ENCODE measurements around the gene CORO1C. TPM values are rescaled to one million over a fixed set of nuclear protein-coding genes. Genes with fewer than 3 reads are reported as not detected.

The CORO1C gene
- total RNA-seq, 1 experiment from 2014 or later: 138 TPM

GRCh38 chr12:108600702-108601007 is 130.7 kb downstream of the CORO1C start:
- Histone ChIP-seq H3K9me3 (ENCODE audit: control insufficient read depth in 1 of 2, insufficient read depth in 1 of 2, low read depth in 1 of 2, low read length in 2 of 2) (no peaks in the 10 kb centered on the region), H3K4me1 (ENCODE audit: control insufficient read depth in 1 of 2, insufficient read depth in 2 of 2, low read length in 2 of 2) (peaks cover 0 to 4% of the 10 kb centered on the region in 2 experiments; a peak in 2 of 4 replicates), H3K4me3 (replicated peaks in 1 of 2; ENCODE audit: low read depth in 1 of 2, low read length in 2 of 2) (no peak overlapping the region), H3K27me3 (ENCODE audit: insufficient read depth, low read length) (no peaks in the 10 kb centered on the region), H3K9ac (ENCODE audit: low read length) (no peak overlapping the region), H3K36me3 (ENCODE audit: control insufficient read depth in 1 of 2, insufficient read depth in 2 of 2, low read length in 2 of 2) (no peaks in the 10 kb centered on the region), H3K79me2 (ENCODE audit: insufficient read depth, low read length) (no peaks in the 10 kb centered on the region), H3K4me2 (ENCODE audit: low read length) (no peak overlapping the region), H4K20me1 (ENCODE audit: insufficient read depth) (no peaks in the 10 kb centered on the region), H3K27ac (ENCODE audit: low read depth, low read length) (no peak overlapping the region), H2AFZ (ENCODE audit: low read depth, low read length, poor library complexity, severe bottlenecking) (no peak overlapping the region), H3K9me2 (ENCODE audit: insufficient read depth) (no peaks in the 10 kb centered on the region)
- ATAC-seq (no peak), DNase-seq (ENCODE audit: low read depth, low spot score) (no peak)
- BruUV-seq (replicated peaks): no TSS peak
- intact Hi-C loops (cut with micrococcal nuclease): no loop called here
- RAD21 ChIA-PET (ENCODE audit: low non-redundant PET in 1 of 2, low total read pairs in 2 of 2, uncharacterized antibody in 2 of 2, unreplicated experiment in 2 of 2): no interaction called here
- POLR2A ChIA-PET: no interaction called here
- CTCF ChIA-PET: no interaction called here
- TF ChIP-seq EZH2phosphoT487 (IDR thresholded peaks at IDR 0.05; ENCODE audit: borderline replicate concordance): no peak
- no peak for TF ChIP-seq CBX3 (IDR thresholded peaks at IDR 0.05; ENCODE audit: low read depth)
- no peak for TF ChIP-seq SP1 (IDR thresholded peaks at IDR 0.05; ENCODE audit: low read depth)
- no peak for TF ChIP-seq ZNF274 (IDR thresholded peaks at IDR 0.05; ENCODE audit: low read depth, low read length)
- no peak for TF ChIP-seq FOSL1 (IDR thresholded peaks at IDR 0.05; ENCODE audit: low read depth)
- TF ChIP-seq REST (IDR thresholded peaks at IDR 0.05; ENCODE audit: low read depth): no peak
- no peak for TF ChIP-seq SIN3A (IDR thresholded peaks at IDR 0.05; ENCODE audit: low read depth)
- no peak for TF ChIP-seq POLR2AphosphoS5 (IDR thresholded peaks at IDR 0.05; ENCODE audit: low read depth, low read length)
- no peak for TF ChIP-seq ELF1 (IDR thresholded peaks at IDR 0.05; ENCODE audit: borderline replicate concordance, low read depth)
- no peak for TF ChIP-seq MAX (IDR thresholded peaks at IDR 0.05)

All from HCT116 (cell line).